GM21447 (cell line): ENCODE data around the gene TIMM23B.
"Not testable (repeated sequence)": the region's sequence is repeated elsewhere in the genome, so short reads cannot be mapped to it uniquely, and the experiment has no call there.

Experiments
- ATAC-seq: cut with Tn5 transposase; IDR thresholded peaks from one replicate; pipeline ENCODE4 v1.9.1; 2021; ENCODE audit not compliant: unreplicated experiment

Gene TIMM23B

DNA sequence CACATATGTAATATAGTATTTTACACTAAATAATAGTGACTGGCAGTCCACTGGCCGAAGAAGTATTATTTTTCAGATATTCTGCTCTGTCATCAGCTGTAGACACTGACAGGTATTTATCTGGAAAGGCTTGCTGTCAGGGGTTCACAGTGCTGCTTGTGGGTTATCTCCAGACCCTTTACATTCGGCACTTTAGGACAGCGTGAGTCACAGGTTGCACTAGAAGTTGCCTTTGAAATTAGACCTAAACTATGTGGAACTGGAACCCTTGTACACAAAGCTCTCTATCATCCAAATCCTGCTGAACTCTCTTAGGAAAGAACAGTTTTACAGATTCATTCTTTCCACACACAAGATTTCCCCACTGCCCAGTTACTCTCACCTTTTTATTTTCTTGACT is 30.2 kb downstream of the TIMM23B start:
- not testable (repeated sequence) for ATAC-seq

DNA sequence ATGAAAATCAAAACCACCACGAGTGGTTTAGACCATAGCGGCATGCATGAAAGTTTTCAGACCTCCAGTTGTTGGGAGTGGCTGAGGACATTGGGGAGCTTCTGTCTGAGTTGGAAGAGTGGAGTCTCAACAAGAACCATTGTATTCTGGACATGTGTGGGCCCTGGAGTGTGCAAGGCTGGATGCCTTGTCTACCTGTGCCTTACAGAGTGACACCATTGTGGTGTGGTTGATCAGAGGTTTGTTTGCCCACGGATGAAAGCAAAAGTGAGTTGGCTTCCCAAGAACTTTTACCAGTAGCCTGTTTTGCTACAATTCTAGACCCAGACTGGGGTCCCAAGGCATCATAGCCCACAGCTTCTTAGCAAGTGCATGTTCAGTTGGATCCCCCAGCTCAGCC is 35.9 kb downstream of the TIMM23B start:
- ATAC-seq = not testable (repeated sequence)

DNA sequence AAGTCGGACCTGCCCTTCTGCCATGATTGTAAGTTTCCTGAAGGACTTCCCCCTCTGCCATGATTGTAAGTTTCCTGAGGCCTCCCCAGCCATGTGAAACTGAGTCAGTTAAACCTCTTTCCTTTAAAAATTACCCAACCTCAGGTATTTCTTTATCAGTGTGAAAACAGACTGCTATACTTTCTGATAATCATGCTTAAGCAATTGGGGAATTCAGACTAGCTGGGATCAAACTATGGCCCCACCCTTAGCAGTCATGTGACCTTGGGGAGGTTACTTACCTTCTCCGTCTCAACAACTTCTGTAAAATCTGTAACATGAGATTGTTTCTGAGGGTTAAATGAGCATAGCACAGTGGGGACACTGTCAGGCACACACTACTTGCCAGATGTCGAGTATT is 45.4 kb downstream of the TIMM23B start:
- not testable (repeated sequence) for ATAC-seq

DNA sequence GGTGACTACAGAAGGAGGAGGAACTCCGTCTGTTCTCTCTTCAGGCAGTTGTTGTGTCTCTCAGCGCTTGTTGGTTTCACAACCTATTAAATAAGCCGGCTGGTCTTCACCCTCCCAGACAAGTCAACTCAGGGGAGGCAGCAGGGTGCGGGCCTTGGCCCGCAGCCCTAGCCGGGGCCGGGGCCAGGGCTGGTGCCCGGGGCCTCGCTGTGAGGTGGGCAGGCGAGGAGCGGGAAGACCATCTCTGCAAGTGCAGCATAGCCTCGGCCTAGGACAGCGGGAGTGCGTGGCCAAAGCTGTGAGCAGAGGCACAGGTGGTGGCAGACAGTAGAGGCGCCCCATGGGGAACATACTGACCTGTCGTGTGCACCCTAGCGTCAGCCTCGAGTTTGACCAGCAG is 46.5 kb downstream of the TIMM23B start, which contains the start of gene AGAP6:
Gene AGAP6, plus strand, starts transcription at position 31 of the 400 bp plus-strand sequence. Its CDS starts 310 bp downstream, at position 341.
- not testable (repeated sequence) for ATAC-seq

DNA sequence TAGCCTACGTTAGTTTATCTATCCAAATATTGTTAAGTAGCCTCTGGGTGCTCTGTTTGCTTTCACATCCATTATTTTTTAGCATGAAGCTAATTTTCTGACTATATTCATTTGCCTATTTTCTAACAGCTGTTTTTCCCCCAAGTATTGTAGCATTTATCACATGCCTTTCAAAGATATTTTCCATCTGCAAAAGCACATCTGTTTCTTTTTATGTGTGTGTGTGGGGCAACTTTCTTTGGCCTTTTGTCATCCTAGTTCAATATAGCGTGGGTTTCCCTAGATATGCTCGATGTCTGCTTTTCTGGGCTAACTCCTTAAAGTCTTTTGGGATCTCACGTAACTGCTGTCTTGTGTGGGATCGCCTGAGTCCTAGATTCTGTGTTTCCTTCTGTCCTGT is 53.5 kb downstream of the TIMM23B start:
- ATAC-seq = not testable (repeated sequence)

GRCh38 chr10:50014024-50014423 is 72.2 kb downstream of the TIMM23B start:
- not testable (repeated sequence) for ATAC-seq

DNA sequence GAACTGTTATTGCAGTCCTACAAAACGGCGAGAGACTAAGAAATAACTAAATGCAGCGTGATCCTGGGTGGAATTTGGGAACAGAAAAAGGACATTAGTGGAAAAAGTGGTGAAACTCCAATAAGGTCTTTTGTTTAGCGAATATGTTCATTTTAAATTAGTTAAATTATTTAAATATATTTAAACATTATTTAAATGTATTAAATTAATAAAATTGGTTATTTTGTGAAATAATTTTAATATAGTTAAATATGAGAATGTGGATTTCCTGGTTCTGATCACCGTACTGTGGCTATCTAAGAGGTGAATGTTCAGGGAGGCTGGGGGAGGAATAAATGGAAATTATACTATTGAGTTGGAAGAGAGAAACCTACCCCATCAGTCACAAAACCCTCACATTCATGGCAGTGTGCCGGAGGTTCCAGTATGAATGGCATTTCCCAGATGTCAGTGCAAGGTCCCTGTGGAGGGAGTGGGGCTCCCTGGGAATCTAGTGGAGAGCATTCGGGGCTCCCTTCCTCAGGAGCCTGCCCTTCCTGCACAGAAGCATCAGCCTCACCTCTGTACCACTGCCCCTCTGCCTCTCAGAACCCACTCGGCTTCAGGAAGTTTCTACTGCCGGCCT is 73.9 kb downstream of the TIMM23B start:
- ATAC-seq = not testable (repeated sequence)

DNA sequence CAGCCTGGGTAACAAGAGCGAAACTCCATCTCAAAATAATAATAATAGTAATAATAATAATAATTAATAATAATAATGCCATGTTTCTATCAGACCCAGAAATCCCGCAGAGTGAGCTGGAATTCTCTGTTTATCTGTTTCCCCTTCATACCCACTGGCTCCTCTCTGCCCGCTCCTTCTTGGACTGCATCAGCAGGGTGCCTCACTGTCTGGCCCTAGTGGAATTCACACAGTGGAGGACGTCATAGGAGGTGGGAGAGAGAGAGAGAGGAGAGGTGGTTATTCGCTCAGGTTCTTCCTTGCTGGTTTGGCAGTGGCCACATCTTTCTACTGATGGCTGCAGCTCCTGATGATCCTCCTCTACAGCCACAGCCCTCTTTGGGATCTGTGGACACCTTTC is 75.1 kb downstream of the TIMM23B start:
- ATAC-seq = not testable (repeated sequence)

- ATAC-seq = not testable (repeated sequence)
These were observed 75.8 kb downstream of the TIMM23B start for GRCh38 chr10:50017646-50018045.

GRCh38 chr10:50019279-50019678 is 77.4 kb downstream of the TIMM23B start:
- not testable (repeated sequence) for ATAC-seq

DNA sequence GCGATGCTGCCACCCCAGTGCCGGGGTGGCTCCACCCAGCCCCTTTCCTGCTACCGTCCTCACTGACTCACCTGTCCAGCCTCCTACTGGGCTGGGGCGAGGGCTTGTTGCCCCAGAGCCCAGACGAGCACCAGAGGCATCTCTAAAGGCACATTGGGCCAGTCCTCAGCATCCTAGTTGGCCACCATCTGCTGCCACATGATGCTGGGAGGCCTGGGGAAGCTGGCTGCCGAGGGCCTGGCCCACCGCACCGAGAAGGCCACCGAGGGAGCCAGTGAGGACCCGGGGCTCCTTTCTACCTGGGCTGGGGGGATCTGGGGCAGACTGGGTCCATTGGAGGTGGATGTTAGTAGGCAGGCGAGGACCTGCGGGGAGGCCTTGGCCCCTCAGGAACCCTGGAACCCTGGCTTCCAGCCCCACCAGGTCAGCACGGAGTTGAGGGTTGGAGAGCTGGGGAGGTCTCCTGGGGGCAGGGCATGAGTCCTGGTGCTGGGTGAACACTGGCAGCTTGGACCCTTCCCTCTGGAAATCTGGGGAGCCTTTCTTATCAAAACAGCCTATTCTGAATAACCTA is 78.7 kb downstream of the TIMM23B start:
- not testable (repeated sequence) for ATAC-seq

GRCh38 chr10:50021646-50022045 is 79.8 kb downstream of the TIMM23B start:
- ATAC-seq = no peak
